ENCODE data around the gene MPRIP.
"Not testable (repeated sequence)": the region's sequence is repeated elsewhere in the genome, so short reads cannot be mapped to it uniquely, and the experiment has no call there.

The MPRIP gene

GRCh38 chr17:17127730-17128291 is 85.6 kb downstream of the MPRIP start:
- DNase-seq (ENCODE audit: low spot score) = no peak

- no peak for DNase-seq (ENCODE audit: low spot score)
Measured at GRCh38 chr17:17128476-17129075, 86.3 kb downstream of the MPRIP start.

GRCh38 chr17:17129466-17129865 is 87.2 kb downstream of the MPRIP start:
- DNase-seq (ENCODE audit: low spot score) = no peak

- no peak for DNase-seq (ENCODE audit: low spot score)
Measured at GRCh38 chr17:17130077-17130844, 88.0 kb downstream of the MPRIP start.

- no peak for DNase-seq (ENCODE audit: low spot score)
Measured at GRCh38 chr17:17131839-17132238, 89.6 kb downstream of the MPRIP start.

GRCh38 chr17:17132746-17133145 is 90.5 kb downstream of the MPRIP start:
- DNase-seq (ENCODE audit: low spot score) = no peak

- DNase-seq (ENCODE audit: low spot score) = no peak
Measured at GRCh38 chr17:17134051-17134956, 92.0 kb downstream of the MPRIP start.

- DNase-seq (ENCODE audit: low spot score) = no peak
Measured at GRCh38 chr17:17134957-17135333, 92.7 kb downstream of the MPRIP start.

GRCh38 chr17:17136221-17136620 is 94.0 kb downstream of the MPRIP start:
- DNase-seq (ENCODE audit: low spot score) = not testable (repeated sequence)

- no peak for DNase-seq (ENCODE audit: low spot score)
Measured at GRCh38 chr17:17137731-17138585, 95.7 kb downstream of the MPRIP start.

GRCh38 chr17:17139972-17140589 is 97.8 kb downstream of the MPRIP start:
- no peak for DNase-seq (ENCODE audit: low spot score)

GRCh38 chr17:17140590-17140980 is 98.3 kb downstream of the MPRIP start:
- peak; percentile 96 for DNase-seq (ENCODE audit: low spot score)

- no peak for DNase-seq (ENCODE audit: low spot score)
Measured at GRCh38 chr17:17141279-17141678, 99.0 kb downstream of the MPRIP start.

- DNase-seq (ENCODE audit: low spot score) = peak; percentile 73
Measured at GRCh38 chr17:17141860-17142552, 99.7 kb downstream of the MPRIP start.

- DNase-seq (ENCODE audit: low spot score) = no peak
Measured at GRCh38 chr17:17142556-17142955, 100.3 kb downstream of the MPRIP start.

GRCh38 chr17:17143501-17143900 is 101.2 kb downstream of the MPRIP start:
- DNase-seq (ENCODE audit: low spot score) = no peak

GRCh38 chr17:17144061-17144460 is 101.8 kb downstream of the MPRIP start:
- DNase-seq (ENCODE audit: low spot score) = no peak

GRCh38 chr17:17144916-17145665 is 102.8 kb downstream of the MPRIP start:
- DNase-seq (ENCODE audit: low spot score) = no peak

GRCh38 chr17:17146786-17147406 is 104.6 kb downstream of the MPRIP start:
- DNase-seq (ENCODE audit: low spot score) = no peak

Data from hepatic stellate cell (primary cell).